Neutrophil (primary cell): ENCODE results near the gene APC2.

Source experiments
- H3K27ac ChIP-seq: fragments of 200-600 bp; sonication (generic); 2 replicates; pipeline ENCODE4 v1.5.1; 2016; ENCODE audit warnings: mild to moderate bottlenecking, moderate library complexity
- H3K27me3 ChIP-seq: fragments of 200-600 bp; sonication (generic); 2 replicates; pipeline ENCODE4 v1.6.0; 2016; ENCODE audit warnings: mild to moderate bottlenecking
- H3K36me3 ChIP-seq: fragments of 200-600 bp; sonication (generic); 2 replicates; pipeline ENCODE4 v1.5.1; 2017
- H3K4me1 ChIP-seq, 2 experiments: fragments of 200-600 bp in 1 of 2; sonication (generic) in 1 of 2; 1 replicate in 1 of 2; 2 replicates in 1 of 2; pipeline versions ENCODE4 v1.5.1 to v1.6.1; 2013 to 2016; ENCODE audit warnings: low read depth in 1 of 2, low read length in 1 of 2, mild to moderate bottlenecking in 1 of 2, moderate library complexity in 1 of 2; ENCODE audit not compliant: control insufficient read depth in 1 of 2, insufficient read depth in 1 of 2
- H3K4me3 ChIP-seq, 2 experiments: fragments of 200-600 bp in 1 of 2; sonication (generic) in 1 of 2; 1 replicate in 1 of 2; 2 replicates in 1 of 2; pipeline ENCODE4 v1.5.1; 2013 to 2016; ENCODE audit warnings: low read depth in 1 of 2, low read length in 1 of 2, mild to moderate bottlenecking in 1 of 2, moderate library complexity in 1 of 2
- H3K9me3 ChIP-seq: fragments of 200-600 bp; sonication (generic); 2 replicates; pipeline ENCODE4 v1.5.1; 2016
- TF ChIP-seq, protein P1 (sequence below): fragments of 200-600 bp; sonication (generic); IDR thresholded peaks from 2 replicates; pipeline ENCODE4 v1.5.1; 2016; ENCODE audit warnings: antibody characterized with exemption

APC2 gene

DNA sequence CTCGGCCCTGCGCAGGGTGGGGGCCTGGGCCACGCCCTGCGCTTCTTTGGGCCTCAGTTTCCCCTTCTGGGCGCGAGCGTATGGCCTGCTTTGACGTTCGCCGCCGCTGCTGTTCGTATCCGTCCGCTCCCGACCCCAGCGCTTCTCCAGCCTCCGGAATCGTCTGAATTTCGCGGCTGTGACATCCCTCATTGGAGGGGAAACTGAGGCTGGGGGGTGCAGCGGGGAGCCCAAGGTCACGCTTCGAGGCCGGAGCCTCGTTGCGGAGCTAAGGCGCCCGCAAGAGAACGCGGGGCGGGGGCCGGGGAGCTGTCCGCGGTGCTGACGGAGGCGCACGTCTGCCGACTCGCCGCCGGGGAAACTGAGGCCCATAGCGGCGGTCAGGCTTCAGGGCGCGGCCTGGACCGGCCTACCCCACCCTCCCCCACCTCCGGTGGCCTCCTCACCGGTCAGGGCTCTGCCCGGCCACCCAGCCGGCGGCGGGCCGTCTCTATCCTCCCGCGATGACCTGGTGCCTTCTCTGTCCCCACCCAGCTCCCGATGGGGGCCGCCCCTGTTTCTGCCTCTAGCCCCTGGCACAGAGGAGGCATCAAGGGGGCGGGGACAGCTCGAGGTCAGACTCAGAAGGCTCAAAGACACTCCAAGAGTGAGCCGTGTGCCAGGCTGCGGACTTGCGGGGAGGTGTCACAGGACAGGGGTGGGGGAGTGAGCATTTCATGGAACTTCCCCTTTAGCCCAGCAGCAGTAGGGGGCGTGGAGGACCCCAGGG is 3.0 kb upstream of the APC2 start:
- Histone ChIP-seq H3K27me3 (peaks cover 82% of the 10 kb centered on the region), H3K9me3 (no peaks in the 10 kb centered on the region), H3K27ac (no peak overlapping the region), H3K4me1 (peaks cover 9 to 23% of the 10 kb centered on the region in 2 experiments), H3K36me3 (peaks cover 7% of the 10 kb centered on the region), H3K4me3 (no peak overlapping the region)
- TF ChIP-seq, protein P1, sequence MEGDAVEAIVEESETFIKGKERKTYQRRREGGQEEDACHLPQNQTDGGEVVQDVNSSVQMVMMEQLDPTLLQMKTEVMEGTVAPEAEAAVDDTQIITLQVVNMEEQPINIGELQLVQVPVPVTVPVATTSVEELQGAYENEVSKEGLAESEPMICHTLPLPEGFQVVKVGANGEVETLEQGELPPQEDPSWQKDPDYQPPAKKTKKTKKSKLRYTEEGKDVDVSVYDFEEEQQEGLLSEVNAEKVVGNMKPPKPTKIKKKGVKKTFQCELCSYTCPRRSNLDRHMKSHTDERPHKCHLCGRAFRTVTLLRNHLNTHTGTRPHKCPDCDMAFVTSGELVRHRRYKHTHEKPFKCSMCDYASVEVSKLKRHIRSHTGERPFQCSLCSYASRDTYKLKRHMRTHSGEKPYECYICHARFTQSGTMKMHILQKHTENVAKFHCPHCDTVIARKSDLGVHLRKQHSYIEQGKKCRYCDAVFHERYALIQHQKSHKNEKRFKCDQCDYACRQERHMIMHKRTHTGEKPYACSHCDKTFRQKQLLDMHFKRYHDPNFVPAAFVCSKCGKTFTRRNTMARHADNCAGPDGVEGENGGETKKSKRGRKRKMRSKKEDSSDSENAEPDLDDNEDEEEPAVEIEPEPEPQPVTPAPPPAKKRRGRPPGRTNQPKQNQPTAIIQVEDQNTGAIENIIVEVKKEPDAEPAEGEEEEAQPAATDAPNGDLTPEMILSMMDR, result no peak

DNA sequence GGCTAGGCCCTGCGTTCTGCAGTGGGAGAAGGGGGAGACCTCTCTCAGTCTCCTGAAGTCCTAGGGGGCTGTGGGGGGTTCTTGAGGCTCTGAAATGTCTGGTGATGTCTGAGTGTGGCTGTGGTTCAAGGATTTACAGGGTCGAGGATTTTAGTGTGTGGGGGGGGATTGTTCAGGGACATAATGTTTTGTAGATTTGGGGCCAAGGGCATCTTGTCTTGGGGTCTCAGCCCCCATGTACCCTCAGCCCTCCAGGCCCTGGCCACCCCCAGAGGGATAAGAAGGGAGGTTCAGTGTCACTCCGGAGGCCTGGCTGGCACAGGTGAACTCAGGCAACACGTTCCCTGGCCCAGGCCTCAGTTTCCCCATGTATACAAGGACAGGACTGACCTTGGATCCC is 2.4 kb upstream of the APC2 start:
- H3K27ac ChIP-seq, result no peak overlapping the region
- TF ChIP-seq, protein P1, result no peak
- H3K4me1 ChIP-seq, result peaks cover 9 to 23% of the 10 kb centered on the region in 2 experiments
- H3K36me3 ChIP-seq, result peaks cover 4% of the 10 kb centered on the region
- peaks cover 88% of the 10 kb centered on the region for H3K27me3 ChIP-seq
- no peak overlapping the region for H3K4me3 ChIP-seq
- no peaks in the 10 kb centered on the region for H3K9me3 ChIP-seq

DNA sequence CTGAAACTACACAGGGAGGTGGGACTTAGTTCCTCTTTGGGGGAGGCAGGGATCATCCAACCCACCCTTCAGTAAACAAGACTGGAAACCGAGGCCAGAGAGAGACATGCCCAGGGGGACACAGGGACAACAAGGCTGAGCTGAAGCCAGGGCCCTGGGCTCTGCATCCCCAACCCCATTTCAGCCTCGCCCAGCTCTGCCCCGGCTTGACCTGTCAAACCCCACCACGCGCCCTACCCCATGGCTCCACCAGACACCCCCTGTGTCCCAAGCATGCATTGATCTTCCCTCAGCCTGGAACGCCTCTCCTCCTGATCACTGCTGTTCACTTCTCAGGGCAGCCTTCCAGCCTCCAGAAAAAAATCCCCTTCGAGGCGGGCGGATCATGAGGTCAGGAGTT is 2.0 kb upstream of the APC2 start:
- TF ChIP-seq, protein P1, result no peak
- H3K9me3 ChIP-seq, result no peaks in the 10 kb centered on the region
- peaks cover 92% of the 10 kb centered on the region for H3K27me3 ChIP-seq
- no peaks in the 10 kb centered on the region for H3K36me3 ChIP-seq
- no peak overlapping the region for H3K27ac ChIP-seq
- H3K4me1 ChIP-seq, result peaks cover 9 to 23% of the 10 kb centered on the region in 2 experiments
- H3K4me3 ChIP-seq, result no peak overlapping the region

DNA sequence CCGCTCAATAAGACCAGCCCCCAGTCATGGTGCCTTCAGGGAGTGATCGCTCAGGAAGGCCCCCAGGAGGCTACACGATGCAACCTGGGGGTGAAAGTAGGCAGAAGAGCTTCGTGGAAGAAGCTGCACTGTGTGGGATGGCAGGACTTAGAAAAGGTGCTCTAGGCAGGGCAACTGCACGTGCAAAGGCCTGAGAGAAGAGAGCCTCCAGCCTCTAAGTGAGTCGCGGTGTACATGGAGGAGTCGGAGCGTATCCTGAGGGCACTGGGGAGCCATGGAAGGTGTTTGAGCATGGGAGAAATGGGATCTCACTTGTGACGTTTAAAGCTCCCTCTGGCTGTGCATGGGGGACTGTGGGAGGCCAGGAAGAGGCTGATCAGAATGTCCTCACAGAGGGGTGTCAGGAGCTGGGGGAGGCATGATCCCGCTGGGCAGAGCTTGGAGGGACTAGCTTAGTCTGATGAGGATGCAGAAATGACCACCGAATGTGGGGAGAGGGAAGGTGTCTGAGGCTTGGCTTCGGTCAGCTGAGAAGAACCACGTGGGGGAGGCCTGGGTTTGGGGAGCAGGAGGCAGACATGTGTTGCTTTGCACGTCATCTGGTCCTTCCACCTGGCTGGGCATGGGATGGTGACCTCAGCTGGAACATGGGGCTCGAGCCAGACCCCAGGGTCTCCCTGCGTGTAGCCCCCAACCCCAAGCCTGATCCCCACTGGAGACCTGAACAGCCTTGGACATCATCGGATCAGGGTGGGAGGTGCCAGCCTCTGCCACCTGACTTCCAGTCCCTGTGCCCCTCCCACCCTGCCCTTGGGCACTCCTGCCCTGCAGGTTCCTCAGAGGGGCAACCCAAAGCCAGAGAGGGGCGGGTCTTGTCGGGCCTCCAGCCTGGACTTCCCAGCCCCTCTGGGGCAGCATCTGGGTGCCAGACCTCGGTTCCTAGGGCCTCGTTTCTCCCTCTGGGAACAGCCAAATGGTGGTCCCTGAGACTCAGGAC is 1.1 kb downstream of the APC2 start:
- Histone ChIP-seq H3K36me3 (no peaks in the 10 kb centered on the region), H3K27ac (no peak overlapping the region), H3K27me3 (peaks cover 100% of the 10 kb centered on the region), H3K4me1 (peaks cover 4 to 13% of the 10 kb centered on the region in 2 experiments), H3K9me3 (no peaks in the 10 kb centered on the region), H3K4me3 (no peak overlapping the region)
- TF ChIP-seq, protein P1, result no peak

DNA sequence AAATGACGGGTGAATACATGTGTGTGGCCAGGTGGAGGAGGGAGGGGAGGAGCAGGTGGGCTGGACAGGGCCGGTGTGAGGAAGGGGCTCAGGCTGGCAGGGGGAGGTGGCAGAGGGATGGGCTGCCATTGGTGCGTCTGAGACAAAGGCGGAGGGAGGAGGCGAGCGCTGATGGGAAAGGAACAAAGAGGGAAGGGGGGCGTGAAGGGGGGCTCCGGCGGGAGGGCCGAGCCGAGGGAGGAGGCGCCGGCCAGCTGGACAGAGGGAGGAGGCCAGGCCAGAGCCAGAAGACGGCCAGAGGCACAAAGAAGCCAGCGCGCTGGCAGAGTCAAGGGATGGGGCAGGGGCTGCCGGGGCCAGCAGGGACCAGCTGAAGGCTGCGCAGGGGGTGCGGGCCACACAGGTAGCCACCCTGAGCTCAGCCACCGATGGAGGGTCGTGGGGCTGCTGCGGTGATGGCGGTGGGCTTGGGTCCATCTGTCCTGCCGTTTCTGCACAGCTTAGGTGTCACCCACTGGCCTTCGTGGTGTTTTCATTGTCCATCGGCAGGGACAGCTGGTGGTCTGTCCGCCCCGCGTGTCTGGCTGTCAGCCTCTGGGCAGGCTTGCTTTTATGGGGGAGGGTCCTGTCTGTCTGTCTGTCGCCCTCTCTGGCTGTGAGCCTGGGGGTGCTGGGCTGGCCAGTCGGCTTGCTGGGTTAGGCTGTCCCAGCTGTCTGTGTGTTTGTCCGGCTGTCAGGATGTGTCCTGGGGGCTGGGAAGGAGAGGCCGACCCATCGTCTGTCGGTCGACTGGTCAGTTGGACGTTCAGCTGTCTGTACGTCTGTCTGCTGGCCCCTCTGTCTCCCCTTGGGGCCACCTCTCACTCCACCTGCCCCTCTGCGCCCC is 2.2 kb downstream of the APC2 start:
- Histone ChIP-seq H3K4me1 (peaks cover 4 to 7% of the 10 kb centered on the region in 2 experiments), H3K4me3 (no peak overlapping the region), H3K27me3 (peaks cover 100% of the 10 kb centered on the region), H3K9me3 (no peaks in the 10 kb centered on the region), H3K27ac (no peak overlapping the region), H3K36me3 (no peaks in the 10 kb centered on the region)
- TF ChIP-seq, protein P1, result no peak
